Breast epithelium (tissue), 4 donors: ENCODE measurements around the gene RASA3. TPM values are rescaled to one million over a fixed set of nuclear protein-coding genes. Genes with fewer than 3 reads are reported as not detected.

ENCODE experiments used
- DNase-seq, 2 donors: peaks; one replicate each; pipeline ENCODE4 v3.0.0-alpha.2; 2019; ENCODE audit warnings: low spot score in 2 of 2
- H3K27ac ChIP-seq, 2 donors: fragments of 200-600 bp; sonication (generic) in 1 of 2; one replicate each; pipeline ENCODE4 v1.5.1; 2016 to 2019; ENCODE audit warnings: mild to moderate bottlenecking in 1 of 2
- H3K27me3 ChIP-seq, 2 donors: fragments of 200-600 bp; sonication (generic) in 1 of 2; one replicate each; pipeline versions ENCODE4 v1.5.1 to v1.6.0; 2017 to 2019; ENCODE audit warnings: control low read depth in 1 of 2, mild to moderate bottlenecking in 1 of 2
- H3K36me3 ChIP-seq: fragments of 200-600 bp; one replicate; pipeline ENCODE4 v1.5.1; 2019
- H3K4me1 ChIP-seq, 2 donors: fragments of 200-600 bp; sonication (generic); one replicate each; pipeline ENCODE4 v1.5.1; 2016 to 2019; ENCODE audit warnings: control low read depth in 1 of 2
- H3K4me3 ChIP-seq, 3 donors: fragments of 200-600 bp; sonication (generic); 1 replicate in 2 of 3; 2 replicates in 1 of 3; pipeline ENCODE4 v1.5.1; 2016 to 2019; ENCODE audit warnings: mild to moderate bottlenecking in 3 of 3, moderate library complexity in 2 of 3
- H3K9me3 ChIP-seq, 2 donors: fragments of 200-600 bp; sonication (generic) in 1 of 2; one replicate each; pipeline ENCODE4 v1.5.1; 2016 to 2019; ENCODE audit warnings: control low read depth in 1 of 2
- POLR2A ChIP-seq: fragments of 450-650 bp; IDR thresholded peaks from one replicate; pipeline ENCODE4 v1.6.1; 2016; ENCODE audit warnings: antibody characterized with exemption, mild to moderate bottlenecking, moderate library complexity
- POLR2AphosphoS5 ChIP-seq, 3 donors: sonication (generic); formaldehyde crosslinking; IDR thresholded peaks; one replicate each; pipeline ENCODE4 v1.6.1; 2017; ENCODE audit warnings: antibody characterized with exemption in 3 of 3
- intact Hi-C: fragments of 100-400 bp; cut with DNase I; formaldehyde crosslinking; loops from one replicate; pipeline ENCODE4 v1.15.1; 2023; ENCODE audit warnings: low total_unique reads
- total RNA-seq, 3 donors: library from RNA; depleted of rRNA; stranded (reverse); fragments of >200 nt; gene quantifications; one replicate each; pipeline ENCODE4 v1.1.0, GENCODE V29; 2016
- TF ChIP-seq, protein P1 (sequence below), 3 donors: fragments of 450-650 bp; IDR thresholded peaks; one replicate each; pipeline ENCODE4 v1.5.1; 2016 to 2017; ENCODE audit warnings: antibody characterized with exemption in 3 of 3, mild to moderate bottlenecking in 3 of 3, moderate library complexity in 3 of 3

RASA3 gene
- total RNA-seq, 3 donors from 2014 or later = 14.2 to 54.9 (median 31.5) TPM

DNA sequence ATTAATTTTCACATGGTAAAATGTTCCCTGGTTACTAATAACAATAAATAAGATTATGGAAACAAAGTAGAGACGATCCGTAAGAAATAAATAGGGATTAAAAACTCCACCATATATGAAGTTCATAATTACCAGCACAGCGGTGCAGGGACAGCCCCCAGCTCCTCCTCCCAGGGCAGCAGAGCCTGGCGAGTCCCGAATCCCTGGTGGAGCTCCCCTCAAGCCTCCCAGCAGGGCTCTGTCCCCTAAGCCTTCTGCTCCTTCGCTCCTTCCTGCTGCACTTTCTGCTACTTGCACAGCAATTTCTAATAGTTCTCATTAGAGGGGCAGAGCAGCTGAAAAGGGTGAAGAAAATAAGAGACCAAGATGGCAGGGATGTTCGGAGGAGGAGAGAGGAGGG, 43.6 kb downstream of the RASA3 start:
- no peak overlapping the region for H3K4me3 ChIP-seq
- H3K9me3 ChIP-seq = no peaks in the 10 kb centered on the region
- peak in 1 of 2 donors; percentile 28 for DNase-seq
- TF ChIP-seq POLR2AphosphoS5 (IDR thresholded peaks at IDR 0.05) (no peak), POLR2A (no peak)
- TF ChIP-seq, protein P1, sequence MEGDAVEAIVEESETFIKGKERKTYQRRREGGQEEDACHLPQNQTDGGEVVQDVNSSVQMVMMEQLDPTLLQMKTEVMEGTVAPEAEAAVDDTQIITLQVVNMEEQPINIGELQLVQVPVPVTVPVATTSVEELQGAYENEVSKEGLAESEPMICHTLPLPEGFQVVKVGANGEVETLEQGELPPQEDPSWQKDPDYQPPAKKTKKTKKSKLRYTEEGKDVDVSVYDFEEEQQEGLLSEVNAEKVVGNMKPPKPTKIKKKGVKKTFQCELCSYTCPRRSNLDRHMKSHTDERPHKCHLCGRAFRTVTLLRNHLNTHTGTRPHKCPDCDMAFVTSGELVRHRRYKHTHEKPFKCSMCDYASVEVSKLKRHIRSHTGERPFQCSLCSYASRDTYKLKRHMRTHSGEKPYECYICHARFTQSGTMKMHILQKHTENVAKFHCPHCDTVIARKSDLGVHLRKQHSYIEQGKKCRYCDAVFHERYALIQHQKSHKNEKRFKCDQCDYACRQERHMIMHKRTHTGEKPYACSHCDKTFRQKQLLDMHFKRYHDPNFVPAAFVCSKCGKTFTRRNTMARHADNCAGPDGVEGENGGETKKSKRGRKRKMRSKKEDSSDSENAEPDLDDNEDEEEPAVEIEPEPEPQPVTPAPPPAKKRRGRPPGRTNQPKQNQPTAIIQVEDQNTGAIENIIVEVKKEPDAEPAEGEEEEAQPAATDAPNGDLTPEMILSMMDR (IDR thresholded peaks at IDR 0.05) = no peak
- no peaks in the 10 kb centered on the region for H3K27me3 ChIP-seq
- intact Hi-C loops = no loop called here
- no peaks in the 10 kb centered on the region for H3K4me1 ChIP-seq
- no peak overlapping the region for H3K27ac ChIP-seq
- no peaks in the 10 kb centered on the region for H3K36me3 ChIP-seq

DNA sequence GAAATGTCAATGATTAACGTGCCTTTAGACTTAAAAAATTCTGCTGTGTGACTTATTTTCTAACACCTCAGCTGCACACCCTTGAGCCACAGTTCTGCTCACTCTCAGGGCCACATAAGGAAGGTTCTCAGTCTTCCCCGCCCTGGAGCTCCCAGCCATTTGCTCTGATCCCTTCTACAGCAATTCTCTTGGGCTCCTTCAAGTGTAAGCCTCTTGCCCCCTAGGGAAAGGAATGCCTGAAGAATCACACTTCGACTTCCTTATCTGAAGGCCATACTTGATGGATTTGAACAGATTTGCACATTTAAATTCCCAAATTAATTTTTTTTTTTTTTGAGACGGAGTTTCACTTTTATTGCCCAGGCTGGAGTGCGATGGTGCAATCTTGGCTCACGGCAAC, 44.2 kb downstream of the RASA3 start:
- H3K9me3 ChIP-seq = no peaks in the 10 kb centered on the region
- intact Hi-C loops = no loop called here
- H3K27ac ChIP-seq = no peak overlapping the region
- H3K4me1 ChIP-seq = no peaks in the 10 kb centered on the region
- H3K36me3 ChIP-seq = no peaks in the 10 kb centered on the region
- TF ChIP-seq, protein P1 (IDR thresholded peaks at IDR 0.05) = no peak
- TF ChIP-seq POLR2AphosphoS5 (IDR thresholded peaks at IDR 0.05) (no peak), POLR2A (no peak)
- H3K4me3 ChIP-seq = no peak overlapping the region
- DNase-seq = peak in 1 of 2 donors; percentile 2
- no peaks in the 10 kb centered on the region for H3K27me3 ChIP-seq

- Histone ChIP-seq H3K9me3 (no peaks in the 10 kb centered on the region), H3K27me3 (no peaks in the 10 kb centered on the region), H3K4me3 (no peak overlapping the region), H3K27ac (no peak overlapping the region), H3K36me3 (no peaks in the 10 kb centered on the region), H3K4me1 (no peaks in the 10 kb centered on the region)
- intact Hi-C loops = no loop called here
- TF ChIP-seq, protein P1 (IDR thresholded peaks at IDR 0.05) = no peak
- TF ChIP-seq POLR2AphosphoS5 (IDR thresholded peaks at IDR 0.05) = no peak
- TF ChIP-seq POLR2A = no peak
- DNase-seq = peak in 1 of 2 donors; percentile 36
These were observed 45.0 kb downstream of the RASA3 start for GRCh38 chr13:114087430-114087829.

DNA sequence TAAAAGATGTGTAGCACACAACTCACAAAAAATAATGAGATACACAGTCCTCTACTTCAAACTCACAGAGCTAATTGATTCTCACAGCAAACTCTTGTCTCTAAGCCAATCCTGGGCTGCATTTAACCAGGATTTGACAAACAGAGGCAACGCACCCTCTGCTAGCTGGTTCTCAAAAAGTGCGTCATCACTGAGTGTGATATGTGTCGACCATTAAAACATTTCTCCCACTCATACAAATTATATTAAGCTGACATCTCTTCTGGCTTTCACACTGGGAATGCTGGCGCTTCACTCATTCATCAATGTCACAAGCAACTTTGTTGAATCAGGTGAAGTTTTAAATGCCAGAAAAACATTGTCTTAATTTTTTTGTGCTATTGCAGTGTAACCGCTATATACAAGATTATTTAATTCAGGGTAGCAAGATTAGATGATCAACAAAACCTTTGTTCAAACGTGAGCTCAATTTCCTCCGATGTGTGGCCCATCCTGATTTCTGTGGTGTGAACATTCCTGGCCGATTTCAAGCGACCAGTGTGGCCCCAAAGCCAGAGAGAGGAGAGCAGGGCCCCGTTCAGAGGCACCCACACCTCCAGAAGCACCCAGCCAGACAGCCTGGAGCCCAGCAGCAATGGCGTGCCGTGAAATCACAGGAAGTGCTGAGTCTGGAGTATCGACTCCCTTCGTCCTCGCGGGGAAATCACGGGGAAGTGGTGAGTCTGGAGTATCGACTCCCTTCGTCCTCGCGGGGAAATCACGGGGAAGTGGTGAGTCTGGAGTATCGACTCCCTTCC, 49.4 kb downstream of the RASA3 start:
- Histone ChIP-seq H3K9me3 (no peaks in the 10 kb centered on the region), H3K27me3 (no peaks in the 10 kb centered on the region), H3K4me3 (no peak overlapping the region), H3K27ac (no peak overlapping the region), H3K36me3 (no peaks in the 10 kb centered on the region), H3K4me1 (peaks cover 6 to 8% of the 10 kb centered on the region in 2 donors)
- intact Hi-C loops = loop anchor here (2.0 kb wide), 1 partner anchor 30 kb away; no protein-coding TSS in a partner anchor
- TF ChIP-seq, protein P1 (IDR thresholded peaks at IDR 0.05) = no peak
- TF ChIP-seq POLR2A = no peak
- no peak for TF ChIP-seq POLR2AphosphoS5 (IDR thresholded peaks at IDR 0.05)
- DNase-seq = no peak
